GM19452 (cell line): ENCODE data around the gene CYB5R3.
"Not testable (repeated sequence)": the region's sequence is repeated elsewhere in the genome, so short reads cannot be mapped to it uniquely, and the experiment has no call there.

ENCODE experiments used
- ATAC-seq: cut with Tn5 transposase; IDR thresholded peaks from one replicate; pipeline ENCODE4 v1.9.1; 2021; ENCODE audit not compliant: unreplicated experiment

Gene CYB5R3

DNA sequence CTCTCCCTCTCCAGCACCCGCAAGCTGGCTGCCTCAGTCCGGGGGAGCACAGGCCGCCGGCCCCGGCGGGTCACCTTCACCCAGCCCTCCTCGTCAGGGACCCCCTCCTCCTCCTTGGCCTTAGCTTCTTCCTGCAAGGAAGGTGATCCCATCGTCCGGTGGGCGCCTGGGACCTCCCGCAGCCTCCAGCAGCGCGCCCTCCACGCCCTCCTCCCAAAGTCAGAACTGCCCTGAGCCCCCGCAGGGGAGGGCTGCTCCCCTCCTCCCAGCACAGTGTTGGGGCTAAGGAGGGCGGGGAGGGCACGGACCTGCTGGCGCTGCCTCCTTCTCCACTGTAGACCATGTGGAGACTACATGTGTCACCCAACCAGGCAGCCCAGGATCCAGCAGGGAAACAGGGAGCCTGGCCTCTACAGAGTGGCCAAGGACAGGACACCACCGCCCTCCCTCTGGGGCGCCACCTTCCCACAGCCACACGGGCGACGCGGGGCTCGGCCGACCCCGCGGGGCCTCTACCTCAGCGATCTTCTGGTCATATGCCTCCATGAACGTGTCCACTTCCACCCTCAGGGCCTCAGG, 73.1 kb downstream of the CYB5R3 start:
- ATAC-seq = not testable (repeated sequence)

GRCh38 chr22:42574468-42574867, 74.7 kb downstream of the CYB5R3 start:
- ATAC-seq = not testable (repeated sequence)

DNA sequence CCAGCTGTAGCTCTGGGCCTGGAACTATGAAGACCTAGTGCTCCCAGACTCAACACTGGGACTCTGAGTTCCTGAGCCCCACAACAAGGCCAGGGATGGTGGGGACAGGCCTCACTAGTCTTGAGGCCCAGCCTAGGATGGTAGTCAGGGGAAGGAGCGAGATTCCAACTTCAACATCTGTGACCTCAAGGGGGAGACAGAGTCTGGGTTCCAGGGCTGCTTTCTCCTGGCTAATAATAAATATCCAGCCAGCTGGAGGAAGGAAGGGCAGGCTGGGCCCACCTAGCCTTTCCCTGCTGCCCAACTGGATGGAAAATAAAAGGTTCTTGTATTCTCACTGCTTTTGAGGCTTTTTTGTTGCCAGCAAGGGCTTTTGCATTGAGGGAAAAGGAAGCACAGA, 75.1 kb downstream of the CYB5R3 start:
- not testable (repeated sequence) for ATAC-seq

- ATAC-seq = not testable (repeated sequence)
Measured at GRCh38 chr22:42571068-42571467, 78.1 kb downstream of the CYB5R3 start.

DNA sequence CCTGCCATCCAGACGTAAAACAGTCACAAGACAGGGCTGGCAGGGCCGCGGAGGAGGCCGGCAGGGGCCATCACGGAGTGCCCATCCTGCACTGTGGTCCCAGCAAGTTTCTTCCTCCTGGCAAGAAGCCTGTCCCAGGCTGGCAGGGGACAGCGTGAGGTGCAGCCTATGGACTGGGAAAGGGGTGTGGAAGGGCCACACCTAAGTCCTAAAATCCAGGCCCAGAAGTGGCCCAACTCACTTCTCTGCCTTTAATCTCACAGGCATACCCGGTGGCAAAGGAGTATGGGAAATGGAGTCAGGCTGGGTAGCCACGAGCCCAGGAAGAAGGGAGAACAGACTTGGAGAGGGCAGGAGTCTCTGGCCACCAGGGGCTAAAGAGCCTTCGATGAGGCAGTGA, 78.6 kb downstream of the CYB5R3 start:
- not testable (repeated sequence) for ATAC-seq

DNA sequence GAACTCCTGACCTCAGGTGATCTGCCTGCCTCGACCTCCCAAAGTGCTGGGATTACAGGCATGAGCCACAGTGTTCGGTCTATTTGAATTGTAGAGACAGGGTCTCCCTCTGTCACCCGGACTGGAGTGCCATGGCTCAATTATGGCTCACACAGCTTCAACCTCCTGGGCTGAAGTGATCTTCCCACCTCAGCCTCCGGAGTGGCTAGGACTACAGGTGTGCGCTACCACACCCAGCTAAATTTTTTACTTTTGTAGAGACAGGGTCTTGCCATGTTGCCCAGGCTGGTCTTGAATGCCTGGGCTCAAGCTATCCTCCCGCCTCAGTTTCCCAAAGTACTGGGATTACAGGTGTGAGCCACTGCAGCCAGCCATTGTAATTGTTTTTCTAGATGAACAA, 81.2 kb downstream of the CYB5R3 start:
- not testable (repeated sequence) for ATAC-seq
